ENCODE measurements around the gene TFAP2A.

Gene TFAP2A

DNA sequence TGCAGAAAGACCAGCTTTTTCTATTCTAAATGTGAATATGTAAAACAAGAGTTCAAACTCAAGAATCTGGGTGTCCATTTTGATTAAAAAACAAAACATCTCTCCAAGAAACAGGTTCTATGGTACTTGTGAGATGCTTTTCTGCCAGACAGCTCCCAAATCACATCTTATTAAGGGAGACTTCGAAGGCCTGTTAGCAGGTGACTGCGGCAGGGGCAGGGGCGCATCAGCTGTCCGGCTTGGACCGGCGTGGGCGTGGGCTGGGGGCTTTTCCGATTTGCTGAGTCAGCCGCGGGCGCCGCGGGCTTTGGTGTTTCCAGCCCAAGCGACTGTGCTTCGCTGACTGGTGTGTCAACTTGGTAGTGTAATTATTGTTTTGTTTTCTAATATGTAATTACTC, 32.6 kb downstream of the TFAP2A start:
- no peak for DNase-seq

DNA sequence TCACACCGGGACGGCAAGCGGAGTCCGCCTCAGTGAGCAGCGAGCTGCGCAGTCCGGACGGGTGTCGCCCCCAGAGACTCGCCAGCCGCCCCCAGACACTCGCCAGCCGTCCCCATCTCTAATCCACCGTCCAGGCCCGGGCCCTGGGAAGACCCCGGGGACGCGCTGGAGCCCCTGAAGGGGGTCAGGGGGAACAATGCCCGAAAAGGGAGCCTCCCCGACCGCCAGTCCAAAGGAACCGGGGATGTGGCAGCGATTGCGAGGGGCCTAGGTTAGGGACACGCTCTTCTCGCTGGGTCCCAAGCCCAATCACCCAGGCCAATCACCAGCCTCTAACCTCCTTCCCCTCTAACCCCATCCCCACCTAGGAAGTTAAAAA, 33.1 kb downstream of the TFAP2A start:
- no peak for DNase-seq

DNA sequence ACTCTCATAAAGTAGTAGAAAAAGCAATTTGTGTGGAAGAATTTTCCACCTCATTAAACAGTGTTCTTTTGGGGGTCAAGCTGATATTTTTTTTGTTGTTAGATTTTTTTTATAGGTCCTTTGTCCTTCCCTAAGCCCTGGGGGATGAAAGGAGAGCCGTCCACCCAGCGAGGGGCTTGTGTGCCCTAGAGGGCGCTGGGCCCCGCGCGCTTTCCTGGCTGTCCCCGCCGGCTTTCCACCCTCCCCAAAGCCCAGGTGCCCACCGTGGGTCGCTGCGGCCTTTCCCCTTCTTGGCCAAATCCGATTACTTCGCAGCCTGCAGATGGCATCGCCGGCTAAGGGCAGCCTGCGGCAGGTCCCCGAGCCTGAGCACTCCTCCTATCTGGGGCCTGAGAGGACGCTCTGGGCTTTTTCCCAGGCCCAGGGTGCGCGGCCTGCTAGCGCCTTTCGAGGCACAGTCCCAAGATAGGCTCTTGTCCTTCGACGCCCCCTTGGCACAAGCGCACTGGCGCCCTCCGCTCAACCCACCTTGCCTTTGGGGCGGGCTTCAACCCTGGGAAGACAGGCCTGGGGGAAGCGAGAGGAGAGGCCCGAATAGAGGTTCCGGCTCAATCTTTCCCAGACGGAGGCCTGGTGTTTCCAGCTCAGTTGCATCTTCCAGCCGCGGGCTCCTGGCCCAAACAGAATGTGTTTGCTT, 33.6 kb downstream of the TFAP2A start:
- DNase-seq, result no peak

DNA sequence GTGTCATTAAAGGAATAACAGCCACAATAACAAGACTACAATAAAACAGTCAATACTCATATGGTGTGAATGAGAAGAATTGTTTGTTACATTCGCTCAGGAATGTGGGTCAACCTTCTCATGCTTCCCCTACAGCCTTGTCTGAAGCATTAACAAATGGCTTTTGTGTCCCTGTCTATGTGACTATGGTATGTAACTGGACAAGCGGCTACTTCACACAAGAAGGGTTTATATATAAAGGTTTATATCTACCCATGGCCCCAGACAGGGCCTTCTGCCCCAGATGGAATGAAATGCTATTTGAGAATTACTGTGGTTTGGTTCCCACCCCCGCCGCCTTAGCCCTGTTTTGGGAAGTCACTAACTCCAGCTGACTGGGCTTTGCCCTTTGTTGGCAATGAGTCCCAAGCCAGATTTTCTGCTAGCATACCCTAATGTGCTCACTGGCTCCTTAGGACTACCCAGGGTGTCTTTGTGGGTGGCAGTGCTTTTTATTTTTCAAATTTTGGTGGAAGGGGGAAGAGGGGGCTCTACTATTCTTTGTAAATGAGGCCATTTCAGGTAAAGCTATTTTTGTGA, 39.4 kb downstream of the TFAP2A start:
- DNase-seq, result no peak

DNA sequence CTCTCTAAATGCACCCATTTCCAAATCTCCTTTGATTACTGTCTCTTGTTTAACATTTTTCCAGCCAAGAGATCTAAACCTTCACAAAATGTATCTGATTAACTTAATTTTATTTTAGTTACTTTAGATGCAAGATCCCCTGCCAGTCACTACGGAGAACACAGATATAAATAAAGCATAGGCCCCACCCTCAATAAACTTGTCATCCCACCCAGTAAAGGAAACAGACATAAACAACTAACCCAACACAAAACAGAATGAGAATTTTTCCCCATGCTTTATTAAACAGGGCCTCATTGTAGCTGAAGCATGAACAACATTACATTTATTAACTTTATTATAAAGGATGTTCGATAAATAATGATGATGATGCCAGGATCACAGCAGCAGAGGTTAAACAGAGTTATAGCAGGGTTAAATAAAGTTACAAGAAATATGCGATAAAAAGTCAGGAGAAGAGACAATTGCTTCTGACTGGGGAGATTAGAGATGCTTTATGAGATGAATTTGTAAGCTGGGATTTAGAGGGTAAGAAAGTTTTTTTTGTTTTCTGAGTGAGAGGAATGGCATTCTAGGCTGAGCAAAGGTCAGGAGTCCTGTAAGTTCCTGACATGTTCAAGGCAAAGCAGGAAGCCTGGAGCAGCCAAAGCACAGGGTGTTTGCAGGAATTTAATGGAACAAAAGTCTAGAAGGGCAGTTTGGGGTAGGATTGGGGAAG, 41.1 kb downstream of the TFAP2A start:
- DNase-seq, result no peak

DNA sequence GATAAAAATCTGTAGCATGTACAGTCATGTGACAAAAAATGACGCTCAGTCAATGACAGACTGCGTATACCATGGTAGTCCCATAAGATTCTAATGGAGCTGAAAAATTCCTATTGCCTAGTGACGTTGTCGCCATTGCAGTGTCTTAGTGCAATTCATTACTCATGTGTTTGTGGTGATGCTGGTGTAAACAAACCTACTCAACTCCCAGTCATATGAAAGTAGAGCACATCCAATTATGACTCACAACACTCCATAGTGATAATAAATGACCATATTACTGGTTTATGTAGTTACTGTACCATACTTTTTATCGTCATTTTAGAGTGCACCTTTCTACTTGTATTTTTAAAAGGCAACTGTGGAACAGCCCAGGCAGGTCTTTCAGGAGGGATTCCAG, 45.0 kb downstream of the TFAP2A start:
- no peak for DNase-seq

DNA sequence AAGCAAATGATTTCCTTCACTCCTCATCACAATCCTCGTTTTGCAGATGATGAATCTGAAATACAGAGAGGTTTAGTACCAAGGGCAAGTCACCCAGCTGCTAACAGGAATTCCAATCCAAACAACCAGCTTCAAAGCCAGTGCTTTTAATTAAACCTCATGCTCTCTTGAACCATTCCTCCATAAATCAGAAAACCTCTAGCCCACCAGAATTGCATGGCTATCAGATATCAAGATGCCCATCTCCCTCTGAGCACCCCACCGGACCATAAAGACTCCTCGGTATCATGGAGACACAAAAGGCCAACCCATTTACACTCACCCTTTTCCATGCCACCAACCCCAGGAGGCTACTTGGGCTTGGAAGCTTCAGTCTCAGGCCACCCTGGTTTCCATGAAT, 46.0 kb downstream of the TFAP2A start:
- DNase-seq, result no peak

DNA sequence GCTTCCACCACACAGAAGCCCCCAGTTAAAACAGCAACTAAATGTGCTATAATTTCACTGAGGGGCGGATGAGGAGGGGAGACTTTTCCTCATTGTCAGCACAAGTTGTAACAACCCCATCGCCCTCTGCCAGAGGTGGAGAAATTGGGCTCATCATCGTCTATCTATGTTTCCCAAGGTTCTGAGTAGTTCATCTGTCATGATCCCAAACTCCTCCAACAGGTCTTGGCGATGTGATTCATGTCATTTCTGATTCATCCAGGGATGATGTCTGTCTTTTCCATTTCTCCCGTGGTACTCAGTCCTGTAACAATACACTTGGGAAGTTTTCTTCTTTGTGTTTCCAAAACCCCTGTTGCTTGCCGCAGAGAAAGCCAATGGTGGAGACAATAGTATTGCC, 51.0 kb downstream of the TFAP2A start:
- DNase-seq, result no peak

DNA sequence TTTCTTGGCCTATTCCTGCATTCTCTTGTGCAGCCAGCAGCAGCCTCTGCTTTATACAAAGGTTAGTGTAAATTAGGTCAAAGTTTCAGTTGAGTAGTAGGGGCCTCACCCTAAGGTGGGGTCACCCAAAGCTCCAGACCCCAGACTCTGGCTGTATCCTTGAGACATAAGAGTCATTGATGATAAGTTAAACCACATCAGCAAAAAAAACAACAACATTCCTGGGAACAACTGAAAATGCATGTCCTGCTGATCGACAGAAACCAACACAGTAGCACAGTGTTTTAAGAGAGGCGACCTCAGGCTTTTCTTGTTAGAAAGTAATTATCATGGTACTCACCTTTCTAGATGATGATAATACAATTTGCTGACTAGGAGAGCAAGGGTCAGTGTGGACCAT, 52.6 kb downstream of the TFAP2A start:
- no peak for DNase-seq

DNA sequence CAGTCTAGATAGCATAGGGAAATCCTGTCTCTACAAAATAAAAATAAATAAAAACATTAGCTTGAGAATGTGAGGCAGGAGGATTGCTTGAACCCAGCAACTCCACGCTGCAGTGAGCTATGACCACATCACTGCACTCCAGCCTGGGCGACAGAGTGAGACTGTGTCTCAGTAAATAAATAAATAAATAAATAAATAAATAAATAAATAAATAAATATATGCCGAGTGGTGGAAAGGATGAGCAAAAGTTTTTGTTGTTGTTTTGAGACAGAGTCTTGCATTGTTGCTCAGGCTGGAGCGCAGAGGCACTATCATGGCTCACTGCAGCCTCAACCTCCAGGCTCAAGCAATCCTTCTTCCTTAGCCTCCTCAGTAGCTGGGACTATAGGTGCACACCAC, 53.4 kb downstream of the TFAP2A start:
- no peak for DNase-seq

DNA sequence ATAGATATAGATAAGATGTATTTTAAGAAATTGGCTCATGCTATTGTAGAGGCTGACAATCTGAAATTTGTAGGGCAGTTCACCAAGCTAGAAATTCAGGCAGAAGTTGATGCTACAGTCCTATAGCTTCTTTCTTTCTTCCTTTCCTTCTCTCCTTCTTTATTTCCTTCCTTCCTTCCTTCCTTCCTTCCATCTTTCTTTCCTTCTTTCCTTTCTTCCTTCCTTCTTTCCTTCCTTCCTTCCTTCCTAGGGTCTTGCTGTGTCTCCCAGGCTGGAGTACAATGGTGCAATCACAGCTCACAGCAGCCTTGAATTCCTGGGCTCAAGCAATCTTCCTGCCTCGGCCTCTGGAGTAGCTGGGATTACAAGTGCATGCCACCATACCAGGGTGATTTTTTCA, 55.3 kb downstream of the TFAP2A start:
- DNase-seq, result no peak

DNA sequence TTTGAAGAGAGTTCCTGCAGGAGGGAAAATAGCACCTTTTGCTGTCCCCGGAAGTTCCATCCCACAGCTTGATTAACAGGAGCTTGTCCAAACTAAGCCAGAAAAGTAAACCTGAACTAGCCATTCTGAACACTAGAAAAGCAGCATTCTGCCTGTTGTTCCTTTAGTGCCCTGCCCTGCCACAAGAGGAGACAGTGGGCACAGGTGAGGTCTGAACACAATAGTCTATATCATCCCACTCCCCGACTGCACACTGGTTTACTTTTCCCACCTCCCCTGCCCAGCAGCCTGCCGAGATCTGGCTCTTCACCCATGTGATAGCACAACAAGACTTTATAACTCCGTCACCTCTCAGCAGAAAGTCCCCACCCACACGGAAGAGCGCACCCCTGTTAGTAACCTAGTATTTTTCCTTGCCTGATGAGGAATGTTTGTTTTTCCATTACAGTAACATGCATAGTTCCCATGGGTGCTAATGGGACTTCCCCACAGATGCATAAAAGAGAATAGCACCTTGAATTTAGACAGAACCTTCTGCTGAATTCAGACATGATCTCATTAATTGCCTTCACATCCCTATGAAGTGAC, 59.7 kb downstream of the TFAP2A start:
- no peak for DNase-seq

DNA sequence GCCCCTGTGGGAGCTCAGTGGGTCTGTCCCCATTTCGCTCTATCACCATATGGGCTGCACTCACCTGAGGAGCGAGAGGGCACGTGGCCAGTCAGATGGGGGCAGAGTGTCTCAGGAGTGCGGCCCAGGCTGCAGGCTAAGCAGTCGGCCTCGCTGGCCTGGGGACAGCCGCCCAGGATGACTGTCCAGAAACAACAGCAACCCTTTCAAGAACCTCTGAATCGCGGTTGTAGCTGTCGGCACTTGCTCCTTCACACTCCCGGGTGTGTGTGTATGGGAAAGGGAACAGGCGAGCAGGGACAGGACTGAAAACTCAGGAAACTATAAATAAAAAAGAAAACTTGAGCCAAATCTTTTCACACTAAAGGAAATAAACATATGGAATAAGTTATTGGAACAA, 63.1 kb downstream of the TFAP2A start:
- no peak for DNase-seq

DNA sequence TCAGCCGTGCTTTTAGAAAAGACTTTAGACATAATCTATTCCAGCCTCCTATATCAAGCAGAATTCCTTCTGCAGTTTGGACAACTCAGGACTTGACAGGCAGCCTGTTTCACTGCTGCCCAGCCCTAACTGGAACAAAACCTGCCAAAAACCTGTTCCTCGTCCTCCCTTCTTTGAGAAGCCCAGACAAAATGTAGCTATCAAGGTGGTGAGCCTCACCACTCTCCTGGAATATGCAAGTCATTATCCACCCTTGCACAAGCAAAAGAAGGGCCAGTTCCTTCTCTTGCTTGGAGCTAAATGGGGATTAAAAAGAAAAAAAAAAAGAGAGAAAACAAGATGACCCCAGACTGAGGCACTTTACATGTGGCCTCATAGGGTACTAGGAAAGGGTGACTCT, 64.2 kb downstream of the TFAP2A start:
- DNase-seq, result no peak

DNA sequence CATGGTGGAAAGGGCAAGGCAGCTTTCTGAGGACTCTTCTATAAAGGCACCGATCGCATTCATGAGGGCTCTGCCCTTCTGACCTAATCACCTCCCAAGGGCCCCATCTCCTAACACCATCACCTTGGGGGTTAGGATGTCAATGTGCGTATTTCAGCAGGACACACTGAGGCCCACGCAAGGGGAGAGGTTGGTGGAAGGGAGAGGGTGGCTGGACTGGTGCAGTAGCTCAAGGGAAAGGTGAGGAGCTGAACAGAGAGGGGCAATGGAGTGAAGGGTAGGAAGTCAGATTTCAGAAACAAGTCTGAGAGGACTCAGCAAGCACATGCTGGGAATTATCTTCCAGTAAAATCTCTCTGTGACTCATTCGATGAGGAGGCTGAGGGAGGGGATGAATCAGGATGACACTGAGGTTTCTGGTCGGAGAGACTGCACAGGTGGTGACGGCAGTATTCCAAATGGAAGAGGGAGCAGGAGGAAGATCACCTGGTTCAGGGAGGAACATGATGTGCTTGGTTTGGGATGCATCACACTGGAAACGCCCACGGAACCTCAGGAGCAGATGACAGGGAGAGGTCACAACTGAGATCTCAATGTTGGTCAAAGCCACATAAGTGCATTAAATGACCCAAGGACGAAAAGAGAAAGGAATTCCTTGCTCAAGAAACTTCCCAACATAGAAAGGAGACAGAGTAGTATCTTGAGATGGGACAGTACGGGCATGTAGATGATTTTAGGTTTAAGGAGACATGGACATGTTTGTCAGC, 67.1 kb downstream of the TFAP2A start:
- no peak for DNase-seq

Measured in NCI-H2171 treated with DMSO at 0.1 percent for 48 hours (cell line).